Endothelial cell of umbilical vein (primary cell): ENCODE measurements around the gene CHN2. TPM values are rescaled to one million over a fixed set of nuclear protein-coding genes. Genes with fewer than 3 reads are reported as not detected.

ENCODE experiments used
- BruUV-seq: library from RNA; stranded (reverse); fragments of 400-500 nt; replicated peaks from 2 replicates; lab custom pipeline; 2021; lab: Mats Ljungman, UMichigan
- CTCF ChIA-PET: fragments of 300-600, 350-600 bp; sonication (Branson Sonifier 250); formaldehyde crosslinking; loops from one replicate; lab custom pipeline; 2021; ENCODE audit warnings: antibody characterized with exemption, inconsistent platforms; lab: Charles Lee
- POLR2A ChIA-PET: fragments of 300-600, 350-600 bp; sonication (Branson Sonifier 250); formaldehyde crosslinking; loops from one replicate; lab custom pipeline; 2021; ENCODE audit warnings: antibody characterized with exemption, inconsistent platforms; lab: Charles Lee
- DNase-seq: peaks from one replicate; pipeline ENCODE4 v3.0.0-alpha.2; 2011; ENCODE audit warnings: low read depth, low spot score
- FAIRE-seq: peaks from 2 replicates; lab custom pipeline; 2011; peaks lifted over from hg19 to GRCh38; lab: Jason Lieb, UNC
- H2AFZ ChIP-seq: 2 replicates; pipeline ENCODE4 v1.6.0; 2012; ENCODE audit warnings: low read depth, low read length, control low read depth, inconsistent platforms
- H3K27ac ChIP-seq: 2 replicates; pipeline ENCODE4 v1.5.1; 2011; ENCODE audit warnings: low read depth, mild to moderate bottlenecking, control low read depth, low read length, moderate library complexity; ENCODE audit not compliant: insufficient read depth
- H3K27me3 ChIP-seq, 2 experiments: 2 replicates each; pipeline versions ENCODE4 v1.6.0 to v1.6.1; 2011; ENCODE audit warnings: low read length in 2 of 2, mixed read lengths in 1 of 2; ENCODE audit not compliant: control insufficient read depth in 2 of 2, insufficient read depth in 2 of 2
- H3K36me3 ChIP-seq, 2 experiments: 2 replicates in 1 of 2; 3 replicates in 1 of 2; pipeline ENCODE4 v1.5.1; 2011; ENCODE audit warnings: low read length in 2 of 2, mild to moderate bottlenecking in 1 of 2, moderate library complexity in 1 of 2; ENCODE audit not compliant: control insufficient read depth in 2 of 2, insufficient read depth in 2 of 2; ENCODE audit errors: extremely low read depth in 1 of 2
- H3K4me1 ChIP-seq: 3 replicates; pipeline ENCODE4 v1.5.1; 2011; ENCODE audit warnings: mild to moderate bottlenecking, low read length; ENCODE audit not compliant: control insufficient read depth, insufficient read depth; ENCODE audit errors: extremely low read depth
- H3K4me2 ChIP-seq: 2 replicates; pipeline ENCODE4 v1.6.1; 2011; ENCODE audit warnings: low read length, control low read depth, mixed read lengths; ENCODE audit not compliant: insufficient read depth
- H3K4me3 ChIP-seq, 3 experiments: fragments of 200-600 bp in 1 of 3; sonication (generic), shearing (Covaris generic) in 1 of 3; replicated peaks in 1 of 3; 2 replicates each; pipeline ENCODE4 v1.5.1; 2011 to 2016; ENCODE audit warnings: control low read depth in 3 of 3, low read length in 3 of 3, mild to moderate bottlenecking in 2 of 3, inconsistent platforms in 1 of 3, low read depth in 1 of 3, moderate library complexity in 1 of 3; ENCODE audit not compliant: insufficient read depth in 1 of 3
- H3K79me2 ChIP-seq: 2 replicates; pipeline ENCODE4 v1.6.0; 2012; ENCODE audit warnings: low read length, inconsistent platforms; ENCODE audit not compliant: control insufficient read depth, insufficient read depth
- H3K9ac ChIP-seq: replicated peaks from 2 replicates; pipeline ENCODE3; 2011; ENCODE audit warnings: low read length, control low read depth; ENCODE audit not compliant: insufficient read depth; ENCODE audit errors: extremely low read depth
- H3K9me1 ChIP-seq: replicated peaks from 3 replicates; pipeline ENCODE4 v1.6.0; 2011; ENCODE audit warnings: mild to moderate bottlenecking, low read length; ENCODE audit not compliant: control insufficient read depth, insufficient read depth; ENCODE audit errors: extremely low read depth
- H3K9me3 ChIP-seq: replicated peaks from 2 replicates; pipeline ENCODE4 v1.5.1; 2012; ENCODE audit warnings: low read length, inconsistent platforms; ENCODE audit not compliant: control insufficient read depth, insufficient read depth
- H4K20me1 ChIP-seq: replicated peaks from 2 replicates; pipeline ENCODE3; 2011; ENCODE audit warnings: mild to moderate bottlenecking, low read length; ENCODE audit not compliant: control insufficient read depth, insufficient read depth; ENCODE audit errors: extremely low read depth
- CTCF ChIP-seq, 2 donors: IDR thresholded peaks; 1 replicate in 1 of 2; 2 replicates in 1 of 2; pipeline ENCODE4 v1.5.1; 2011; ENCODE audit warnings: low read length in 2 of 2, mild to moderate bottlenecking in 2 of 2, moderate library complexity in 2 of 2, control low read depth in 1 of 2, inconsistent platforms in 1 of 2, low read depth in 1 of 2; ENCODE audit not compliant: insufficient read depth in 1 of 2; ENCODE audit errors: extremely low read depth in 1 of 2
- FOS ChIP-seq: IDR thresholded peaks from 2 replicates; pipeline ENCODE4 v1.6.1; 2011; ENCODE audit warnings: mild to moderate bottlenecking, low read length, moderate library complexity, borderline replicate concordance; ENCODE audit not compliant: insufficient read depth
- GATA2 ChIP-seq: IDR thresholded peaks from 2 replicates; pipeline ENCODE4 v1.7.0; 2011; ENCODE audit warnings: low read depth, mild to moderate bottlenecking, moderate library complexity, mixed read lengths, low read length; ENCODE audit not compliant: insufficient read length, insufficient read depth
- JUN ChIP-seq: IDR thresholded peaks from 2 replicates; pipeline ENCODE4 v1.6.1; 2011; ENCODE audit warnings: borderline replicate concordance, low read depth; ENCODE audit not compliant: insufficient read length, insufficient read depth
- MYC ChIP-seq: IDR thresholded peaks from one replicate; pipeline ENCODE4 v1.6.1; 2011; ENCODE audit warnings: mild to moderate bottlenecking, low read depth, low read length
- POLR2A ChIP-seq: IDR thresholded peaks from 2 replicates; pipeline ENCODE4 v1.6.1; 2012; ENCODE audit warnings: low read depth, mild to moderate bottlenecking, control low read depth, low read length
- POLR2AphosphoS5 ChIP-seq: IDR thresholded peaks from 2 replicates; pipeline ENCODE4 v1.6.1; 2012; ENCODE audit warnings: low read depth, mild to moderate bottlenecking, control low read depth, low read length, moderate library complexity; ENCODE audit not compliant: insufficient read depth
- dilution Hi-C: fragments of 300-500 bp; cut with MboI; formaldehyde crosslinking; loops from one replicate; pipeline ENCODE4 v1.15.0; 2019; ENCODE audit warnings: low sequenced_read_pairs; ENCODE audit not compliant: extremely low pct_ligation_motif_present
- intact Hi-C: fragments of 100-400 bp; cut with micrococcal nuclease; formaldehyde crosslinking; loops from one replicate; pipeline ENCODE4 v1.10.0; 2022
- polyA plus RNA-seq, 4 experiments: library from polyadenylated mRNA; depleted of rRNA in 3 of 4; stranded (reverse) in 3 of 4; unstranded in 1 of 4; fragments of >200 nt; gene quantifications; 2 replicates each; pipeline versions ENCODE4 v1.2.1 to v1.2.3, GENCODE V29; 2011 to 2012; ENCODE audit warnings: missing spikeins in 1 of 4
- total RNA-seq: library from RNA; stranded (reverse); gene quantifications from 2 replicates; pipeline ENCODE4 v1.2.3, GENCODE V29; 2021
- TF ChIP-seq, protein P1 (sequence below): IDR thresholded peaks from 2 replicates; pipeline ENCODE4 v1.6.1; 2011; ENCODE audit not compliant: insufficient read depth, insufficient read length

CHN2 gene
- total and polyA plus RNA-seq, 2 donors (not counting 3 experiments of a cell fraction or from before 2014, with no cell fraction given) = 1.4 to 5.0 TPM

GRCh38 chr7:29326864-29327263, 132.3 kb downstream of the CHN2 start:
- TF ChIP-seq, protein P1, sequence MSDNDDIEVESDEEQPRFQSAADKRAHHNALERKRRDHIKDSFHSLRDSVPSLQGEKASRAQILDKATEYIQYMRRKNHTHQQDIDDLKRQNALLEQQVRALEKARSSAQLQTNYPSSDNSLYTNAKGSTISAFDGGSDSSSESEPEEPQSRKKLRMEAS = no peak
- TF ChIP-seq GATA2 (no peak), POLR2AphosphoS5 (no peak), POLR2A (no peak), JUN (no peak), FOS (no peak), MYC (no peak)
- Histone ChIP-seq H3K9me3 (no peaks in the 10 kb centered on the region), H3K27ac (no peak overlapping the region), H3K9me1 (no peaks in the 10 kb centered on the region), H3K4me3 (no peak overlapping the region), H3K4me2 (no peak overlapping the region), H4K20me1 (no peaks in the 10 kb centered on the region), H3K36me3 (no peaks in the 10 kb centered on the region), H3K9ac (no peak overlapping the region), H3K27me3 (peaks cover 0 to 2% of the 10 kb centered on the region in 2 experiments), H2AFZ (no peak overlapping the region), H3K4me1 (no peaks in the 10 kb centered on the region), H3K79me2 (no peaks in the 10 kb centered on the region)
- FAIRE-seq = no peak
- no TSS peak for BruUV-seq
- POLR2A ChIA-PET = no interaction called here
- no peak for DNase-seq
- CTCF ChIA-PET = interaction anchor here (0.7 to 1.0 kb wide), 3 partner anchors 137 to 400 kb away, joined by 3 read pairs; no protein-coding TSS in a partner anchor
- dilution Hi-C loops (no loop called here), intact Hi-C loops (no loop called here)

GRCh38 chr7:29327455-29327854, 132.9 kb downstream of the CHN2 start:
- Histone ChIP-seq H2AFZ (no peak overlapping the region), H3K9ac (no peak overlapping the region), H3K9me1 (no peaks in the 10 kb centered on the region), H3K27ac (no peak overlapping the region), H3K4me3 (no peak overlapping the region), H3K36me3 (no peaks in the 10 kb centered on the region), H3K79me2 (no peaks in the 10 kb centered on the region), H3K4me1 (no peaks in the 10 kb centered on the region), H3K27me3 (peaks cover 0 to 2% of the 10 kb centered on the region in 2 experiments), H3K9me3 (no peaks in the 10 kb centered on the region), H3K4me2 (no peak overlapping the region), H4K20me1 (no peaks in the 10 kb centered on the region)
- FAIRE-seq = no peak
- ChIA-PET POLR2A (no interaction called here), CTCF (interaction anchor here (1.0 kb wide), 1 partner anchor 262 kb away, joined by 3 read pairs; no protein-coding TSS in a partner anchor)
- BruUV-seq = no TSS peak
- DNase-seq = no peak
- intact Hi-C loops (no loop called here), dilution Hi-C loops (no loop called here)
- TF ChIP-seq MYC = no peak
- no peak for TF ChIP-seq JUN
- TF ChIP-seq CTCF (IDR thresholded peaks at IDR 0.05; ENCODE audit: extremely low read depth in 1 of 2, insufficient read depth in 1 of 2, low read depth in 1 of 2, low read length in 2 of 2) = no peak
- TF ChIP-seq, protein P1 = no peak
- TF ChIP-seq GATA2 = no peak
